Brain microvascular endothelial cell (primary cell): ENCODE results near the gene RALGAPA2.

Source experiments
- DNase-seq: peaks from one replicate; pipeline ENCODE4 v3.0.0-alpha.2; 2020
- H3K27ac ChIP-seq: fragments of 250-450 bp; sonication (Bioruptor Pico); 2 replicates; pipeline ENCODE4 v1.5.1; 2020; ENCODE audit warnings: mild to moderate bottlenecking, moderate library complexity
- H3K27me3 ChIP-seq: fragments of 250-450 bp; sonication (Bioruptor Pico); replicated peaks from 2 replicates; pipeline ENCODE4 v1.5.1; 2020; ENCODE audit warnings: mild to moderate bottlenecking
- H3K36me3 ChIP-seq: fragments of 250-450 bp; sonication (Bioruptor Pico); replicated peaks from 2 replicates; pipeline ENCODE4 v1.5.1; 2020; ENCODE audit warnings: mild to moderate bottlenecking
- H3K4me3 ChIP-seq: 2 replicates; pipeline ENCODE4 v1.5.1; 2011; ENCODE audit warnings: low read depth, mild to moderate bottlenecking, control low read depth, low read length, moderate library complexity
- in situ Hi-C: cut with HindIII; loops from 2 replicates; pipeline ENCODE4 v1.10.0; 2017; ENCODE audit warnings: low sequenced_read_pairs, low pct_ligation_motif_present
- TF ChIP-seq, protein P1 (sequence below): IDR thresholded peaks from 2 replicates; pipeline ENCODE4 v1.5.1; 2011; ENCODE audit warnings: low read depth, mild to moderate bottlenecking, moderate library complexity, low read length, control low read depth, inconsistent platforms; ENCODE audit errors: missing control alignments

The RALGAPA2 gene

DNA sequence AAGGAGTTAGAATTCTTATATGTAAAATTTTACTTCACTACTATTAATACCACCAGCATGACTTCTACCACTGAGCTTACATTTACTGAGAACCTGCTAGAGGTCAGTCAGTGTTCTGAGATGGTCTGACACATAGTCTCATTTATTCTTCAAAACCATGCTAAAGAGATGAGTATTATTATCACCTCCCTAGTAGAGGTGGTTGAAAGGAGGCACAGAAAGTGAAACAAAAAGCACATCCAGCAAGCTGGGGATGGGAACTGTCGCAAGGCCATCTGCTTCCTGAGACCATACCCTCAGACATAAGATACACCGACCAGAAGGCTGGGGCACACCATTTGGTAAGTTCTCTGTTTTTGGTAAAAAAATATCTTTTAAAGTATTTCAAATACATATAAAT, 206.9 kb downstream of the RALGAPA2 start:
- in situ Hi-C loops, result no loop called here
- TF ChIP-seq, protein P1, sequence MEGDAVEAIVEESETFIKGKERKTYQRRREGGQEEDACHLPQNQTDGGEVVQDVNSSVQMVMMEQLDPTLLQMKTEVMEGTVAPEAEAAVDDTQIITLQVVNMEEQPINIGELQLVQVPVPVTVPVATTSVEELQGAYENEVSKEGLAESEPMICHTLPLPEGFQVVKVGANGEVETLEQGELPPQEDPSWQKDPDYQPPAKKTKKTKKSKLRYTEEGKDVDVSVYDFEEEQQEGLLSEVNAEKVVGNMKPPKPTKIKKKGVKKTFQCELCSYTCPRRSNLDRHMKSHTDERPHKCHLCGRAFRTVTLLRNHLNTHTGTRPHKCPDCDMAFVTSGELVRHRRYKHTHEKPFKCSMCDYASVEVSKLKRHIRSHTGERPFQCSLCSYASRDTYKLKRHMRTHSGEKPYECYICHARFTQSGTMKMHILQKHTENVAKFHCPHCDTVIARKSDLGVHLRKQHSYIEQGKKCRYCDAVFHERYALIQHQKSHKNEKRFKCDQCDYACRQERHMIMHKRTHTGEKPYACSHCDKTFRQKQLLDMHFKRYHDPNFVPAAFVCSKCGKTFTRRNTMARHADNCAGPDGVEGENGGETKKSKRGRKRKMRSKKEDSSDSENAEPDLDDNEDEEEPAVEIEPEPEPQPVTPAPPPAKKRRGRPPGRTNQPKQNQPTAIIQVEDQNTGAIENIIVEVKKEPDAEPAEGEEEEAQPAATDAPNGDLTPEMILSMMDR, result no peak
- H3K27me3 ChIP-seq, result no peaks in the 10 kb centered on the region
- no peaks in the 10 kb centered on the region for H3K36me3 ChIP-seq
- H3K27ac ChIP-seq, result no peak overlapping the region
- H3K4me3 ChIP-seq, result no peak overlapping the region
- no peak for DNase-seq

GRCh38 chr20:20503777-20504530, 208.5 kb downstream of the RALGAPA2 start:
- Histone ChIP-seq H3K27me3 (no peaks in the 10 kb centered on the region), H3K27ac (no peak overlapping the region), H3K4me3 (no peak overlapping the region), H3K36me3 (no peaks in the 10 kb centered on the region)
- TF ChIP-seq, protein P1, result no peak
- in situ Hi-C loops, result no loop called here
- no peak for DNase-seq

DNA sequence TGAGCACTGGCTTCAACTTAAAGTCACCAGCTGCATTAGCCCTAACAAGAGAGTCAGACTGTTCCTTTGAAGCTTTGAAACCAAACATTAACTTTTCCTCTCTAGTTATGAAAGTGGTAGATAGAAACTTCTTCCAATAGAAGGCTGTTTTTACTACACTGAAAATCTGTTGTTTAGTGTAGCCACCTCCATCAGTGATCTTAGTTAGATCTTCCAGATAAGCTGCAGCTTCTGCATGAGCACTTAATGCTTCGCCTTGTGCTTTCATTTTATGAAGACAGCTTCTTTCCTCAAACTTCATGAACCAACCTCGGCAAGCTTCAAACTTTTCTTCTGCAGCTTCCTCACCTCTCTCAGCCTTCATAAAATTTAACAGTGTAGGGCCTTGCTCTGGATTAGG, 211.3 kb downstream of the RALGAPA2 start:
- Histone ChIP-seq H3K27ac (no peak overlapping the region), H3K27me3 (no peaks in the 10 kb centered on the region), H3K4me3 (no peak overlapping the region), H3K36me3 (no peaks in the 10 kb centered on the region)
- TF ChIP-seq, protein P1, result no peak
- DNase-seq, result no peak
- in situ Hi-C loops, result no loop called here

- Histone ChIP-seq H3K27ac (no peak overlapping the region), H3K4me3 (no peak overlapping the region), H3K27me3 (no peaks in the 10 kb centered on the region), H3K36me3 (no peaks in the 10 kb centered on the region)
- no peak for DNase-seq
- in situ Hi-C loops, result no loop called here
- TF ChIP-seq, protein P1, result no peak
Measured at GRCh38 chr20:20500312-20500711, 212.1 kb downstream of the RALGAPA2 start.

- no peaks in the 10 kb centered on the region for H3K36me3 ChIP-seq
- in situ Hi-C loops, result no loop called here
- DNase-seq, result no peak
- TF ChIP-seq, protein P1, result no peak
- no peaks in the 10 kb centered on the region for H3K27me3 ChIP-seq
- no peak overlapping the region for H3K4me3 ChIP-seq
- no peak overlapping the region for H3K27ac ChIP-seq
Measured at GRCh38 chr20:20499439-20499838, 213.0 kb downstream of the RALGAPA2 start.
